Heart left ventricle (tissue), 16 donors: Measurements from ENCODE around the gene LONRF3. TPM values are rescaled to one million over a fixed set of nuclear protein-coding genes. Genes with fewer than 3 reads are reported as not detected.
A peak's percentile ranks its signal among the peaks of the same experiment; 100 is the strongest.

ENCODE experiments used
- ATAC-seq, 4 donors: fragments of 200-7000 bp; cut with Tn5 transposase; one replicate each; pipeline ENCODE4 v1.9.1; 2020 to 2022; ENCODE audit warnings: moderate library complexity in 4 of 4, mild to moderate bottlenecking in 3 of 4, moderate number of reproducible peaks in 1 of 4
- DNase-seq, 5 donors: peaks; one replicate each; pipeline ENCODE4 v3.0.0-alpha.2; 2020
- H3K27ac ChIP-seq, 12 donors: fragments of 200-600 bp; sonication (generic) in 4 of 12; one replicate each; pipeline versions ENCODE4 v1.5.0 to v1.8.0; 2016 to 2022; ENCODE audit warnings: mild to moderate bottlenecking in 2 of 12
- H3K27me3 ChIP-seq, 9 donors: fragments of 200-600 bp; sonication (generic) in 2 of 9; one replicate each; pipeline versions ENCODE4 v1.5.1 to v1.8.0; 2016 to 2022; ENCODE audit warnings: mild to moderate bottlenecking in 3 of 9
- H3K36me3 ChIP-seq, 9 donors: fragments of 200-600 bp; sonication (generic) in 2 of 9; one replicate each; pipeline versions ENCODE4 v1.5.0 to v1.8.0; 2018 to 2022; ENCODE audit warnings: mild to moderate bottlenecking in 2 of 9
- H3K4me1 ChIP-seq, 12 donors: fragments of 200-600 bp; sonication (generic) in 4 of 12; one replicate each; pipeline versions ENCODE4 v1.5.0 to v1.8.0; 2016 to 2022; ENCODE audit warnings: mild to moderate bottlenecking in 3 of 12
- H3K4me3 ChIP-seq, 12 donors: fragments of 200-600 bp; sonication (generic) in 4 of 12; one replicate each; pipeline versions ENCODE4 v1.5.0 to v1.8.0; 2017 to 2022; ENCODE audit warnings: mild to moderate bottlenecking in 9 of 12, moderate library complexity in 4 of 12
- H3K9me3 ChIP-seq, 12 donors: fragments of 200-600 bp; sonication (generic) in 4 of 12; one replicate each; pipeline versions ENCODE4 v1.5.0 to v1.8.0; 2016 to 2022; ENCODE audit warnings: mild to moderate bottlenecking in 1 of 12
- POLR2A ChIP-seq, 2 donors: fragments of 450-650 bp; IDR thresholded peaks; one replicate each; pipeline ENCODE4 v1.6.1; 2017; ENCODE audit warnings: antibody characterized with exemption in 2 of 2, mild to moderate bottlenecking in 2 of 2, moderate library complexity in 2 of 2
- WGBS, 4 donors: extraction: QIAGEN DNeasy Blood & Tissue Kit in 2 of 4; methylation state at CpG; one replicate each; pipeline versions ENCODE4 v1.1.5 to v1.1.7; 2013 to 2018; 5-methylcytosine and 5-hydroxymethylcytosine counted together
- intact Hi-C, 10 donors: fragments of 100-400 bp; cut with DNase I; formaldehyde crosslinking; loops; one replicate each; pipeline versions ENCODE4 v1.11.1 to v1.14.2; 2022
- long read RNA-seq, 3 donors: library from polyadenylated mRNA; unstranded; transcript quantifications; one replicate each; pipeline ENCODE4 v2.0.0, GENCODE V29; 2020 to 2021
- polyA plus RNA-seq, 2 donors: library from polyadenylated mRNA; stranded (reverse); fragments of 200-250 nt; gene quantifications; one replicate each; pipeline ENCODE4 v1.2.3, GENCODE V29; 2013
- total RNA-seq, 9 donors: library from RNA; depleted of rRNA in 2 of 9; stranded (reverse); fragments of >200 nt in 2 of 9; fragmentation: NEBNext Ultra II Directional in 3 of 9; extraction: Animal tissue kit (Norgen Biotek cat#: 25700) in 3 of 9; gene quantifications; one replicate each; pipeline versions ENCODE4 v1.1.0 to v1.2.4, GENCODE V29; 2016 to 2023
- TF ChIP-seq, protein P1 (sequence below), 12 donors: fragments of 200-600 bp; sonication (generic) in 4 of 12; IDR thresholded peaks; one replicate each; pipeline versions ENCODE4 v1.5.0 to v1.8.0; 2018 to 2022; ENCODE audit warnings: antibody characterized with exemption in 12 of 12, mild to moderate bottlenecking in 5 of 12
- donor health status: ischemic (EF 13 %, LVEDD 7.1; RV severe dilation, severe dysfunction).
- donor health status: healthy with polysubstance abuse.
- donor health status: DM: no; HTN: yes; CAD: no.
- donor health status: DM: no; HTN: no; CAD: no.
- donor health status: ischemic (EF 25% LVEDD 6.9; RV normal size, moderate dysfunction).
- donor health status: ischemic (EF 25% LVEDD 5.7; RV mildly dilated, moderate dysfunction).
- donor health status: healthy.
- donor health status: DM: yes; HTN: yes; CAD: no.
- donor health status: ischemic (EF 35%, LVEDD 5.7; RV mildly dilated, moderate dysfunction).
- donor health status: nonischemic (EF 11% LVEDD 7.7; RV severe dilation, severe dysfunction).
- donor health status: DM: yes; HTN: yes; CAD: no.
- donor health status: PGD.
- donor health status: ischemic (EF 29% LVEDD 5.4; RV normal size, mild dysfunction).
- donor health status: nonischemic (EF 23%, LVEDD 6.1; RV moderate dilation, normal function).

Gene LONRF3
- total RNA-seq (1 to 10 TPM; 1.3 to 8.3 (median 2.1) TPM), polyA plus RNA-seq (1 to 10 TPM in 1 of 2 donors, under 1 TPM in 1; 0.50 to 1.4 TPM)
- long read RNA-seq, donor 1, partial matches to known transcripts, result 0 of 1 reads
- long read RNA-seq, donor 1, other reads (novel, unspliced or antisense), result 0 of 1 reads
- long read RNA-seq, donor 2, partial matches to known transcripts, result 0 of 2 reads
- long read RNA-seq, donor 2, other reads (novel, unspliced or antisense), result 0 of 2 reads
- long read RNA-seq, donor 3, result 0 reads

DNA sequence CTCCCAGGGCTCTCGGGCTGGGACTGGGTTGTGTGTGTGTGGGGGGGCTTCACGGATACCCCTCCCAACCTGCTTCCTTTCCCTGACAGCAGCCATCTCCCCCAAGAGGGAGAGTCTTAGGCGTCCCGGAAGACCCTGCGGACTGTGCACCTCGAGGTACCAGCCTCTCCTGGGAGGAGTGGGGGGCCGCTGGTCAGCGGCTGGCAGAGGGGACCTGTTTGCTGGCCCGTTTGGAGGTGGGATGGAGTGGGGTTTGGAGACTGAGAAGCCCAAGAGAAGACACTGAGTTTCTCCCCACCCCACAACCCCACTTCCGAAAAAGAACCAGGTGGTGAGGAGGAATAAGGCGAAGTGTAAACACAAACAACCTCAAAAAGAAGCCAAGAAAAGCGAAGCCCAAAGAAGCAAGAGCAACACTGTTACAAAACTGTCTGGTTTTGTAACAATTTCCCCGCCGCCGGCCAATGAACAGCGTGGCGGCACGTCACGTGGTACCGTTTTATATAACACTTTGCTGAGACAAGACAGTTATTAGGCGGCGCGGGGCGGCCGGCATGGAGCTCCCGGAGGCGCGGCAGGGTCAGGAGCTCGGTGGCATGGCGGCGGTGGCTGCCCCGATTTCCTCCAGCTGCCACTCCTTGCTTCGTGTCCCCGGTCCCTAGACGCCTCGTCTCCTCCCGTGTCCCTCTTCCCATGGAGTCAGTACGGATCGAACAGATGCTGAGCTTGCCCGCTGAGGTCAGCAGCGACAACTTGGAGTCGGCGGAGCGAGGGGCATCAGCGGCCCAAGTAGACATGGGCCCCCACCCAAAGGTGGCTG, at the start of gene LONRF3:
Gene LONRF3 (plus strand): TSS at position 531 of the 820 bp plus-strand sequence. CDS start 163 bp downstream, at position 694.
- peak in 1 of 2 donors; percentile 78 for TF ChIP-seq POLR2A (IDR thresholded peaks at IDR 0.05)
- TF ChIP-seq, protein P1, sequence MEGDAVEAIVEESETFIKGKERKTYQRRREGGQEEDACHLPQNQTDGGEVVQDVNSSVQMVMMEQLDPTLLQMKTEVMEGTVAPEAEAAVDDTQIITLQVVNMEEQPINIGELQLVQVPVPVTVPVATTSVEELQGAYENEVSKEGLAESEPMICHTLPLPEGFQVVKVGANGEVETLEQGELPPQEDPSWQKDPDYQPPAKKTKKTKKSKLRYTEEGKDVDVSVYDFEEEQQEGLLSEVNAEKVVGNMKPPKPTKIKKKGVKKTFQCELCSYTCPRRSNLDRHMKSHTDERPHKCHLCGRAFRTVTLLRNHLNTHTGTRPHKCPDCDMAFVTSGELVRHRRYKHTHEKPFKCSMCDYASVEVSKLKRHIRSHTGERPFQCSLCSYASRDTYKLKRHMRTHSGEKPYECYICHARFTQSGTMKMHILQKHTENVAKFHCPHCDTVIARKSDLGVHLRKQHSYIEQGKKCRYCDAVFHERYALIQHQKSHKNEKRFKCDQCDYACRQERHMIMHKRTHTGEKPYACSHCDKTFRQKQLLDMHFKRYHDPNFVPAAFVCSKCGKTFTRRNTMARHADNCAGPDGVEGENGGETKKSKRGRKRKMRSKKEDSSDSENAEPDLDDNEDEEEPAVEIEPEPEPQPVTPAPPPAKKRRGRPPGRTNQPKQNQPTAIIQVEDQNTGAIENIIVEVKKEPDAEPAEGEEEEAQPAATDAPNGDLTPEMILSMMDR (IDR thresholded peaks at IDR 0.05), result no peak
- intact Hi-C loops, result loop anchor here in 1 of 10 donors (10.0 kb wide), 1 partner anchor 129 kb away; no protein-coding TSS in a partner anchor
- Histone ChIP-seq H3K9me3 (no peaks in the 10 kb centered on the region), H3K36me3 (no peaks in the 10 kb centered on the region), H3K27ac (peak within 1 kb of the TSS in 11 of 12 donors; percentile 36 to 87 (median 62)), H3K4me1 (peaks cover 0 to 21% (median 1%) of the 10 kb centered on the region in 12 donors), H3K27me3 (peaks cover 0 to 20% (median 0%) of the 10 kb centered on the region in 9 donors), H3K4me3 (peak within 1 kb of the TSS; percentile 23 to 78 (median 60))
- WGBS, 4 donors, result 1 to 51% (median 23%) methylated on average over 43 to 45 of the region's 45 CpGs
- DNase-seq (peak; percentile 66 to 84 (median 68)), ATAC-seq (peak; percentile 43 to 77 (median 56))

DNA sequence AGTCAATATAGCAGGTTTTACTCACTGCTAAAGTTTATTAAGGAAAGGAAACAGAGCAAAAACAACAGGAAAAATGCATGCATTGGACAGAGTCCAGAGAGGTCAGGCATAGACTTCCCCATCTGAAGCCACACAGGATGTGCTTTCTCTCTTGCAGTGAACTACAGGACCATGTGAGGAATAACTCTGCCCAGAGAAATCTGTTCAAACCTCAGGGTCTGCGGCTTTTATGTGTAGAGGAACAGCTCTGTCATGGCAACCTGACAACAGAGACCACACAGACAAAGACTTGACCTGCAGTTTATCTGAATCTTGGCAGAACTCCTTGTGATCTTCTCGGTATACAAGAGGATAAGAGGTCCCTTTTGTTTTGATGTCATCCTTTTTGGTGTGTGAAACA, 46.3 kb upstream of the LONRF3 start:
- no peak for ATAC-seq
- 11 to 39% (median 26%) methylated on average over 2 of the region's 2 CpGs for WGBS, 4 donors

DNA sequence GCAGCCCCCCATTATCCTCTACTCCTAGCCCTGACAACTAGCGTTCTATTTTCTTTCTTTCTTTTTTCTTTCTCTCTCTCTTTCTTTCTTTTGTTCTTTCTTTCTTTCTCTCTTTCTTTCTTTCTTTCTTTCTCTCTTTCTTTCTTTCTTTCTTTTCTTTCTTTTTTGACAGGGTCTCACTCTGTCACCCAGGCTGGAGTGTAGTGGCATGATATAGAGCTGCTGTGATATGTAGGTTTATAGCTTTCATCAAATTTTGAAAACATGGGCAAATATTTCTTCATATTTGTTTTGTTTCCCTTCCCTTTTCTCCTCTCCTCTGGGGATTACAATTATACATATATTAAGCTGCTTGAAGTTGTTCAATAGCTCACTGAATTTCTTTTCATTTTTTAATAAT, 39.1 kb upstream of the LONRF3 start:
- Histone ChIP-seq H3K4me1 (no peaks in the 10 kb centered on the region), H3K36me3 (no peaks in the 10 kb centered on the region), H3K27ac (no peak overlapping the region), H3K4me3 (no peak overlapping the region), H3K27me3 (no peaks in the 10 kb centered on the region), H3K9me3 (no peaks in the 10 kb centered on the region)
- intact Hi-C loops, result no loop called here
- TF ChIP-seq, protein P1 (IDR thresholded peaks at IDR 0.05), result no peak
- TF ChIP-seq POLR2A (IDR thresholded peaks at IDR 0.05), result no peak
- ATAC-seq, result no peak
- 87 to 97% (median 90%) methylated on average over 1 of the region's 1 CpG for WGBS, 4 donors
- no peak for DNase-seq

More for the DNA sequence above, 46.3 kb upstream of the LONRF3 start:
- no peak for TF ChIP-seq POLR2A (IDR thresholded peaks at IDR 0.05)
- TF ChIP-seq, protein P1 (IDR thresholded peaks at IDR 0.05), result no peak
- H3K36me3 ChIP-seq, result no peaks in the 10 kb centered on the region
- no peak for DNase-seq
- H3K27me3 ChIP-seq, result no peaks in the 10 kb centered on the region
- H3K9me3 ChIP-seq, result no peaks in the 10 kb centered on the region
- no peak overlapping the region for H3K4me3 ChIP-seq
- intact Hi-C loops, result no loop called here
- no peaks in the 10 kb centered on the region for H3K4me1 ChIP-seq
- no peak overlapping the region for H3K27ac ChIP-seq

DNA sequence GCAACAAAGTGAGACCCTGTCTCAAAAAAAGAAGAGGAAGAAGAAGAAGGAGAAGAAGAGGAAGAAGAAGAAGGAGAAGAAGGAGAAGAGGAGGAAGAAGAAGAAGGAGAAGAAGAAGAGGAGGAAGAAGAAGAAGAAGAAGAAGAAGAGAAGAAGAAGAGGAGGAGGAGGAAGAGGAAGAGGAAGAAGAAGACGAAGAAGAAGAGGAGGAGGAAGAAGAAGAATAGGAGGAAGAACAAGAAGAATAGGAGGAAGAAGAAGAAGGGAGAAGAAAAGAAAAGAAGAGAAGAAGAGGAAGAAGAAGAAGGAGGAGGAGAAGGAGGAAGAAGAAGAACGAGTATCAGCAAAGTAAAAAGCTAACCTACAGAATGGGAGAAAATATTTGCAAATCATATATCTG, 33.3 kb upstream of the LONRF3 start:
- WGBS, 4 donors, result 45 to 53% (median 51%) methylated on average over 2 of the region's 2 CpGs
- H3K9me3 ChIP-seq, result no peaks in the 10 kb centered on the region
- no peak overlapping the region for H3K4me3 ChIP-seq
- H3K36me3 ChIP-seq, result no peaks in the 10 kb centered on the region
- DNase-seq (no peak), ATAC-seq (no peak)
- H3K4me1 ChIP-seq, result no peaks in the 10 kb centered on the region
- TF ChIP-seq, protein P1 (IDR thresholded peaks at IDR 0.05), result no peak
- no peak for TF ChIP-seq POLR2A (IDR thresholded peaks at IDR 0.05)
- intact Hi-C loops, result no loop called here
- no peaks in the 10 kb centered on the region for H3K27me3 ChIP-seq
- no peak overlapping the region for H3K27ac ChIP-seq
